ENCODE results near the gene ADAT3. TPM values are rescaled to one million over a fixed set of nuclear protein-coding genes. Genes with fewer than 3 reads are reported as not detected.
A peak's percentile ranks its signal among the peaks of the same experiment; 100 is the strongest.

ADAT3 gene
- total RNA-seq, 4 donors from 2014 or later = 1.0 to 5.5 (median 2.8) TPM

DNA sequence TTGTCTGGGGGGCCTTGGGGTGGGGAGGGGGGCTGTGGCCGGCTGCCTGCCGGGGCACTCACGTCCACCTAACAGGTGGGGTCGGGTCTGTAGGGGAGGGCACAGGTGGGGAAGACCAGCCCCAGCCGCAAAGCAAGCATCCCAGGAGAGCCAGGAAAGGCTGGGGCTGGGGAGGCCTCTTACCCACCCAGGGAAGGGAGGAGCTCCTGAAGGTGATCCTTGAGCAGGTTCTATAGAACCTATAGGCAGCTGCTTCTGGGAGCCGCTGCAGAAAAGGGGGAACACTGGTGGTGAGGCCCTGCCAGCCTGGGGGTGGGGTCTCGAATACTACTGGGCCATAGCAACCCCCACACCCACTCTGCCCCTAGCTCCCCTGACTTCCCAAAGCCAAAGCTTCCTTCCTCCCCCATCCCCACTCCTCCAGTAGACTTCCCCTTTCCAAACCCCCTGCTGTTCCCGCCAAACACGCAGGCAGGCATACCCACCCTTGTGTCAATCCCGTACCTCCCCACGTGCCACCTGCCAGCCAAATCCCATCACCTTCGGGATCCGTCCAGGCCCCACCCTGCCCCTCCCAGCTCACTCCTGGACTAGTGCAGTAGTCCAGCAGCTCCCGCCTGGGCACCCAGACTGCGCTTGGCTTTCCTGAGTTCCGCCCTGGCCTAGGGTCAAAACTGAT, 47.4 kb upstream of the ADAT3 start:
- DNase-seq = no peak
- H3K4me3 ChIP-seq = peak overlapping the region; percentile 24 to 30
- no peaks in the 10 kb centered on the region for H3K36me3 ChIP-seq
- H3K27ac ChIP-seq = peak overlapping the region; percentile 60 to 70
- TF ChIP-seq, protein P1, sequence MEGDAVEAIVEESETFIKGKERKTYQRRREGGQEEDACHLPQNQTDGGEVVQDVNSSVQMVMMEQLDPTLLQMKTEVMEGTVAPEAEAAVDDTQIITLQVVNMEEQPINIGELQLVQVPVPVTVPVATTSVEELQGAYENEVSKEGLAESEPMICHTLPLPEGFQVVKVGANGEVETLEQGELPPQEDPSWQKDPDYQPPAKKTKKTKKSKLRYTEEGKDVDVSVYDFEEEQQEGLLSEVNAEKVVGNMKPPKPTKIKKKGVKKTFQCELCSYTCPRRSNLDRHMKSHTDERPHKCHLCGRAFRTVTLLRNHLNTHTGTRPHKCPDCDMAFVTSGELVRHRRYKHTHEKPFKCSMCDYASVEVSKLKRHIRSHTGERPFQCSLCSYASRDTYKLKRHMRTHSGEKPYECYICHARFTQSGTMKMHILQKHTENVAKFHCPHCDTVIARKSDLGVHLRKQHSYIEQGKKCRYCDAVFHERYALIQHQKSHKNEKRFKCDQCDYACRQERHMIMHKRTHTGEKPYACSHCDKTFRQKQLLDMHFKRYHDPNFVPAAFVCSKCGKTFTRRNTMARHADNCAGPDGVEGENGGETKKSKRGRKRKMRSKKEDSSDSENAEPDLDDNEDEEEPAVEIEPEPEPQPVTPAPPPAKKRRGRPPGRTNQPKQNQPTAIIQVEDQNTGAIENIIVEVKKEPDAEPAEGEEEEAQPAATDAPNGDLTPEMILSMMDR (IDR thresholded peaks at IDR 0.05) = no peak
- no peak for TF ChIP-seq POLR2A (IDR thresholded peaks at IDR 0.05)
- no peaks in the 10 kb centered on the region for H3K9me3 ChIP-seq
- intact Hi-C loops (cut with DNase I; ENCODE audit: low total_unique reads) = no loop called here
- peaks cover 0 to 42% of the 10 kb centered on the region in 2 donors for H3K4me1 ChIP-seq
- H3K27me3 ChIP-seq = no peaks in the 10 kb centered on the region

DNA sequence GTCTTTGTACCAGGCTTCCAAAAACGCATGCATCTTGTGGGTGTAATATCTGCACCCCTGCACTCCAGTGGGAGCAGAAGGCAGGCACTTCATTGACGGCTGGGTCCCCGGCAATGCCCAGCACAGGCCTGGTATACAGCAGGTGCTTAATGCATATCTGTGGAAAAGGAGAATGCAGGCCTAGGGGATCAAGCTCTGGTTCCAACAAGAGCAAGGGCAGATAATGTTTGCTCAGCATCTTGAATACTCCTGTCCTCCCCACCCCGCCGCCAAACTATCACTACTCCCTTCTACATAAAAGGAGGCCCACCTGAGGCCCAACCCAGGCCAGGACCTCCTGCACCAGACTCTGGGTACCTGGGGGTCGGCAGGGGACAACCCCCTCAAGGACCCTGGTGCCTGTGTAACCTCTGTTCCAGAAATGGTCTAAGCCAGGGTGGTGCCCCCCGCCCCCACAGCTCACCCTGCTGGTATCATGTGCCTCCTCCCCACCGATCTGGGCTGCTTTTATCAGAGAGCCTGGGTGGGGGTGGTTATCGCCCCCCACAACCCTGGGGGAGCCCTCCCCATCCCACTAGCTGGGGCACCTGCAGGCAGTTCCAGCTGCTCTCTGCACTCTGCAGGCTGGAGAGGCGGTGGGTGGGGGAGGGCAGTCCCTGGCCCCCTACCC, 46.7 kb upstream of the ADAT3 start:
- Histone ChIP-seq H3K9me3 (no peaks in the 10 kb centered on the region), H3K36me3 (no peaks in the 10 kb centered on the region), H3K27me3 (no peaks in the 10 kb centered on the region), H3K27ac (peak overlapping the region in 1 of 2 donors; percentile 13), H3K4me1 (peaks cover 0 to 42% of the 10 kb centered on the region in 2 donors), H3K4me3 (no peak overlapping the region)
- intact Hi-C loops (cut with DNase I; ENCODE audit: low total_unique reads) = no loop called here
- TF ChIP-seq, protein P1 (IDR thresholded peaks at IDR 0.05) = no peak
- TF ChIP-seq POLR2A (IDR thresholded peaks at IDR 0.05) = no peak
- no peak for DNase-seq

DNA sequence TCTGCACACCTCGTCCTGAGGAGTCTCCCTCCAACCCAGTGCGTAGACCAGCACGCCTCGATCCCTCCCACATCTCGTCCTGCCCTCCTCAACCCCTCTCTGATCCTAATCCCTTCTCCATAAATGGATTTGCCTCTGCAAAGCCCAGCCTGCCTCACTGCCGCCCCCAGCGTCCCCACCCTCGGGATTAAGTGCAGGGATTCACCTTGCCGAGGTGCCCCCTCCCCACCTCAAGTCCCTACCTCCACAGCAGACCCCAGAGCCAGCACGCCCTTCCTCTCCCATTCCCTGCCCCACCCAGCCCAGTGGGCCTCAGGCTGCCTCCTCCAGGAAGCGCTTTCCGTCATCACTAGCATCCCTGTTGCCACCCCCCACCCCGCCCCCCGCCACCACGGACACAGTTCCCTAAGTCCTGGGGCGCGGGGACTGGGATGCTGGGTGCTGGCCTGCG, 45.8 kb upstream of the ADAT3 start:
- H3K27me3 ChIP-seq = no peaks in the 10 kb centered on the region
- peaks cover 0 to 42% of the 10 kb centered on the region in 2 donors for H3K4me1 ChIP-seq
- no peak for DNase-seq
- H3K27ac ChIP-seq = peak overlapping the region in 1 of 2 donors; percentile 13
- TF ChIP-seq, protein P1 (IDR thresholded peaks at IDR 0.05) = no peak
- no peak for TF ChIP-seq POLR2A (IDR thresholded peaks at IDR 0.05)
- intact Hi-C loops (cut with DNase I; ENCODE audit: low total_unique reads) = no loop called here
- H3K9me3 ChIP-seq = no peaks in the 10 kb centered on the region
- H3K4me3 ChIP-seq = no peak overlapping the region
- no peaks in the 10 kb centered on the region for H3K36me3 ChIP-seq

DNA sequence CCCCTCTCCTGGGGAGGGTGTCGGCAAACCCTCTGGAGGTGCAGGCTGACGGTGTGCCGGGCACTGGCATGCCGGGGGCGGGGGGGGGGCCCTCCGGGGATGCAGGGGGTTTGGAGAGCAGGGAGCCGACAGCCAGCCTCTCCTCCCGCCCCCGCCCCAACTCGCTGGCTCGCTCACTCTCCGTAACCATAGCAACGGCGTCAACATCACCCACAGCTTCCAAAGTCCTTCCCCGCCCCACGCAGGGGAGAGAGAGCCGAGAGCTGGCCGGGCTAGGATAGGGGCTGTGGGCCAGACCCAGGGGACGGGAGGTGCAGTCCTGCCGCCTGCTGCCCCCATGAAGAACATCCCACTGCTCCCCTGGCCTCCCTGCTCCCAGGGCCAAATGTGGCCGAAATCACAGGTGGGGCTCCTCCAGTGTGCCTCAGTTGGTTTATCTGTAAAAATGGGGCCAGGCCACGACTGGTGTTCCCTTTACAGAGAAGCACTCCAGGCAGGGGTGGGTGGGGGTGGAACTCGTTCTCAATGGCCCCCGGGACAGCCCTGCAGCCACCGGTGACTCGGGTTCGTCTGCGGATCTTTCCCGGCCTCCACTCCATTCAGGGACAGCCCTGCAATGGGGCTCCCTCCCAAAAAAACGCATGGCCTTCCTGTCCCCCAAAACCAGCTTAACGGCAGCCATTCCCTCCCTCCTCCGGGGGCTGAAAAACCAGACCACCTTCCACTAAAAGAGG, 45.0 kb upstream of the ADAT3 start:
- Histone ChIP-seq H3K4me3 (no peak overlapping the region), H3K4me1 (peaks cover 0 to 42% of the 10 kb centered on the region in 2 donors), H3K9me3 (no peaks in the 10 kb centered on the region), H3K27me3 (no peaks in the 10 kb centered on the region), H3K36me3 (no peaks in the 10 kb centered on the region), H3K27ac (peak overlapping the region in 1 of 2 donors; percentile 13)
- DNase-seq = peak; percentile 72 to 74
- TF ChIP-seq POLR2A (IDR thresholded peaks at IDR 0.05) = no peak
- TF ChIP-seq, protein P1 (IDR thresholded peaks at IDR 0.05) = no peak
- intact Hi-C loops (cut with DNase I; ENCODE audit: low total_unique reads) = no loop called here

Data from uterus (tissue), 4 donors.